Endodermal cell (in vitro differentiated cells): ENCODE data around the gene EOMES. TPM values are rescaled to one million over a fixed set of nuclear protein-coding genes. Genes with fewer than 3 reads are reported as not detected.

Experiments used
- DNase-seq: peaks from one replicate; pipeline ENCODE4 v3.0.0-alpha.2; 2017
- H3K27ac ChIP-seq: 2 replicates; pipeline ENCODE4 v1.5.1; 2013; ENCODE audit warnings: mild to moderate bottlenecking, low read depth, low read length, moderate library complexity
- H3K27me3 ChIP-seq: 2 replicates; pipeline ENCODE4 v1.6.1; 2013; ENCODE audit warnings: mild to moderate bottlenecking, low read length, moderate library complexity; ENCODE audit not compliant: insufficient read depth, control insufficient read depth, poor library complexity, severe bottlenecking
- H3K36me3 ChIP-seq: 2 replicates; pipeline ENCODE4 v1.7.0; 2013; ENCODE audit warnings: mild to moderate bottlenecking, low read length, moderate library complexity; ENCODE audit not compliant: control insufficient read depth, insufficient read depth
- H3K4me1 ChIP-seq: one replicate; pipeline ENCODE4 v1.7.0; 2013; ENCODE audit warnings: low read length; ENCODE audit not compliant: control insufficient read depth, insufficient read depth
- H3K4me3 ChIP-seq: 2 replicates; pipeline ENCODE4 v1.5.1; 2013; ENCODE audit warnings: mild to moderate bottlenecking, low read length, moderate library complexity
- H3K9ac ChIP-seq: 2 replicates; pipeline ENCODE4 v1.6.1; 2013; ENCODE audit warnings: mild to moderate bottlenecking, low read length, moderate library complexity; ENCODE audit not compliant: poor library complexity, severe bottlenecking; ENCODE audit errors: extremely low read depth
- H3K9me3 ChIP-seq: 2 replicates; pipeline ENCODE4 v1.6.1; 2013; ENCODE audit warnings: mild to moderate bottlenecking, low read length, moderate library complexity; ENCODE audit not compliant: control insufficient read depth
- H3K27ac Mint-ChIP-seq: 2 replicates; pipeline ENCODE4 v1.8.0; 2020; ENCODE audit warnings: mixed read lengths
- H3K27me3 Mint-ChIP-seq: 2 replicates; pipeline ENCODE4 v1.8.0; 2021; ENCODE audit warnings: mild to moderate bottlenecking, mixed read lengths; ENCODE audit not compliant: insufficient read depth
- H3K36me3 Mint-ChIP-seq: 2 replicates; pipeline ENCODE4 v1.8.0; 2020; ENCODE audit warnings: low read depth, mixed read lengths
- H3K4me1 Mint-ChIP-seq: 2 replicates; pipeline ENCODE4 v1.8.0; 2020; ENCODE audit warnings: mixed read lengths
- H3K4me3 Mint-ChIP-seq: 2 replicates; pipeline ENCODE4 v1.8.0; 2020; ENCODE audit warnings: mild to moderate bottlenecking, moderate library complexity, mixed read lengths
- H3K9me3 Mint-ChIP-seq: 2 replicates; pipeline ENCODE4 v1.8.0; 2020; ENCODE audit warnings: mild to moderate bottlenecking, mixed read lengths
- CTCF ChIP-seq: fragments of 200-600 bp; sonication (generic); conservative IDR thresholded peaks from 2 replicates; pipeline ENCODE4 v1.5.0; 2021; ENCODE audit warnings: antibody characterized with exemption, mild to moderate bottlenecking
- WGBS, 2 experiments: methylation state at CpG; one replicate each; pipeline versions ENCODE4 v1.1.5 to v1.1.7; 2013; ENCODE audit warnings: missing lambda C conversion rate in 2 of 2, mixed read lengths in 1 of 2; ENCODE audit not compliant: insufficient coverage in 1 of 2, insufficient read length in 1 of 2; 5-methylcytosine and 5-hydroxymethylcytosine counted together
- total RNA-seq, 2 donors: library from RNA; stranded (reverse); fragmentation: NEBNext Ultra II Directional in 1 of 2; extraction: Animal tissue kit (Norgen Biotek cat#: 25700) in 1 of 2; gene quantifications; 2 replicates in 1 of 2; 3 replicates in 1 of 2; pipeline ENCODE4 v1.2.1, GENCODE V29; 2021

Gene EOMES
- total RNA-seq, 2 donors from 2014 or later, result 182 to 283 TPM

GRCh38 chr3:27723001-27723445 lies 900 bp upstream of the EOMES start:
- Histone ChIP-seq H3K27me3 (peaks cover 32% of the 10 kb centered on the region), H3K36me3 (peaks cover 24% of the 10 kb centered on the region), H3K9me3 (no peaks in the 10 kb centered on the region), H3K9ac (peak overlapping the region; percentile 96), H3K4me3 (peak overlapping the region; percentile 90), H3K4me1 (peaks cover 17% of the 10 kb centered on the region), H3K27ac (no peak overlapping the region)
- WGBS, 2 experiments, result 6 to 11% methylated on average over 8 to 13 of the region's 13 CpGs
- H3K4me1 Mint-ChIP-seq, result peaks cover 66% of the 10 kb centered on the region
- peak overlapping the region; percentile 96 for H3K27ac Mint-ChIP-seq
- no peaks in the 10 kb centered on the region for H3K9me3 Mint-ChIP-seq
- DNase-seq, result peak; percentile 89
- H3K36me3 Mint-ChIP-seq, result peaks cover 31% of the 10 kb centered on the region
- H3K27me3 Mint-ChIP-seq, result peaks cover 38% of the 10 kb centered on the region
- TF ChIP-seq CTCF, result no peak
- peak overlapping the region; percentile 99 for H3K4me3 Mint-ChIP-seq

- peak overlapping the region; percentile 97 for H3K27ac Mint-ChIP-seq
- H3K9me3 Mint-ChIP-seq, result no peaks in the 10 kb centered on the region
- peaks cover 47% of the 10 kb centered on the region for H3K36me3 Mint-ChIP-seq
- peaks cover 8% of the 10 kb centered on the region for H3K4me1 ChIP-seq
- peaks cover 26% of the 10 kb centered on the region for H3K27me3 ChIP-seq
- H3K4me3 Mint-ChIP-seq, result peak overlapping the region; percentile 99
- H3K9me3 ChIP-seq, result no peaks in the 10 kb centered on the region
- DNase-seq, result peak; percentile 90
- peak overlapping the region; percentile 96 for H3K9ac ChIP-seq
- peaks cover 65% of the 10 kb centered on the region for H3K4me1 Mint-ChIP-seq
- H3K36me3 ChIP-seq, result peaks cover 43% of the 10 kb centered on the region
- 0% methylated on average over 22 to 64 of the region's 64 CpGs for WGBS, 2 experiments
- no peak for TF ChIP-seq CTCF
- peaks cover 27% of the 10 kb centered on the region for H3K27me3 Mint-ChIP-seq
- H3K4me3 ChIP-seq, result peak overlapping the region; percentile 90
- H3K27ac ChIP-seq, result no peak overlapping the region
These were observed 1.0 kb downstream of the EOMES start for GRCh38 chr3:27720899-27721716.

- H3K9ac ChIP-seq, result peak overlapping the region; percentile 96
- Mint-ChIP-seq H3K4me1 (peaks cover 61% of the 10 kb centered on the region), H3K36me3 (peaks cover 48% of the 10 kb centered on the region), H3K27ac (peak overlapping the region; percentile 97), H3K27me3 (peaks cover 16% of the 10 kb centered on the region), H3K4me3 (peak overlapping the region; percentile 99), H3K9me3 (no peaks in the 10 kb centered on the region)
- TF ChIP-seq CTCF, result peak; percentile 21
- no peak for DNase-seq
- peaks cover 48% of the 10 kb centered on the region for H3K36me3 ChIP-seq
- H3K4me3 ChIP-seq, result peak overlapping the region; percentile 90
- WGBS, 2 experiments, result 25 to 36% methylated on average over 3 to 6 of the region's 6 CpGs
- H3K9me3 ChIP-seq, result no peaks in the 10 kb centered on the region
- no peaks in the 10 kb centered on the region for H3K4me1 ChIP-seq
- no peak overlapping the region for H3K27ac ChIP-seq
- peaks cover 12% of the 10 kb centered on the region for H3K27me3 ChIP-seq
These were observed 2.7 kb downstream of the EOMES start for GRCh38 chr3:27719314-27720003.
